GM21619 (cell line): Measurements from ENCODE around the gene MPP2.
"Not testable (repeated sequence)": the region's sequence is repeated elsewhere in the genome, so short reads cannot be mapped to it uniquely, and the experiment has no call there.

Experiments used
- ATAC-seq: cut with Tn5 transposase; IDR thresholded peaks from one replicate; pipeline ENCODE4 v1.9.1; 2021; ENCODE audit not compliant: unreplicated experiment

The MPP2 gene

DNA sequence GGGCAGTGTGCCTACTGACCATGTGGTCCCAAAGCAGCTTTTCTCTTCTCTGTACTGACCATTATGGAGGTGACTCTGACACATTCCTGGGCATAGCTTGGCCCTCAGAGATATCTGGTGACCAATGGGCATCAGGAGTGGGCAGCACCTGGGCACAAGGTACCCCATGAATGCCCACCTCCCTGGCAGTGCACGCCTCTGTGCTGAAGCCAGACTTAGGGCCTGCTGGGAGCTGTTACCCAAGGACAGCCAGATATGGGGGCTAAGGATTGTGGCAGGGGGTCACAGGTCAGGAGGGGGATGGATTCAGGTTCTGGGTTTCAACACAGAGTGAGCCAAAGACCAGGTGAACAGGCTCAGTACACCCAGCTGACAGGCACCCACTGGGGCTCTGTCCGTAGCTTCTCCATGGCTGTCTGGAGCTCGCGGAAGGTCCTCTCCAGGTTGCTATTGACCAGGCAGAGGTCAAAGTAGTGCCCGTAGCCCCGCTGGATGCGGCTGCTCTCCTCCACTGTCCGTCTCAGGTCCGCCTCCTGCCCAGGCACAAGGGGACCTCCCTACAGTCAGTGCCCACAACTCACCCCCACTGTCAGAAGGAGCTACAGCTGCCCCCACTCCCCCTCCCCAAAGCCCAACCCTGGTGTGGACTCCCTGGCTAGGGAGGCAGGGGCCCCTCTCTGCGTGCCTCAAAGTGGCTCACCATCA lies 29.7 kb downstream of the MPP2 start:
- no peak for ATAC-seq

DNA sequence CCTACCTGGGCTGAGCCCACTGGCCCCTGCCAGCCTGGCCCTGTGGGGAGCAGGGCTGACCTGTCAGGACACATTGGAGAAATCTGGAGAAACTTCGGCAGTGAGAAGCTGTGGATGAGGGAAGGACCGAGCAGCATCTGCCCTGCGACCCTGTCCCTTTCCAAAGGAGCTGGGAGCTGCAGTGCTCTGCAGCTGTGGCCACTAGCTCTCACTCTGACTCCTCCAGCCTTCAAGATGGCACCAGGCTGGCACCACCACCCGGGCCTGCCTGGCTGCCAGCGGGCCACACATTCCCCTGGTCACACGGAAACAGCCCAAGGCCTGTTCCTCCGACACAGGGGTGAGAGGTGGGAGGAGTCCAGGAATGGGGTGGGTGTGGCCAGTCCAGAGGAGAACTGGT lies 30.3 kb downstream of the MPP2 start:
- ATAC-seq: no peak

DNA sequence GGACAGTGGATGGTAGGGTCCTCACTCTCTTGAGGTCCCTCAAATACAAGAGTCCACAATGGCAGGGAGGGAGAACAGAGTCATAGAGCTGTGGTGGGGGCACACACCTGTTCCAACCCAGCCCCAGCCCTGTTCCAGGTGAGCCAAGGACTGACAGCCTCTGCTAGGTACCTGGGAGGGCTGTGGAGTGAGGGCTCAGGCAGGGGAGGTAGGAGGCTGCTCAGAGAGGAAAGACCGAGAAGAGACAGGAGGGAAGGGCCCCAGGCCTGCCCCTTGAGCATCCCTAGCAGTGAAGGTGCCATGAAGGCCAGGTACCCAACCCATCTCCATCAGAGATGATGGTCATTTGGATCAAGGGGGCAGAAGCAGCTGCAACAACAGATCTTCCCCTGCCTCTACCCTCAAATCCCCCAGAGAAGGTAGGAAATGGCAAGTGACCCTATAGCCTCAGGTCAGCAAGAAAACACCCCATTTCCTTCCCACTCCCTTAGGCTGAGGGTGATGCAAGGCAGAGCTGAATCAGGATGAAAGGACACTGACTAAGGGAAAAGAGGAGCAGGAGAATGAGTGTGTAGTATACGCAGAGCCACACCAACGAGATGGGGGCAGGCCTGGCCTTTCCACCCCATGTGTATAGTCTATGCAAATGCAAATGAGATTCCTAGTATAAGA lies 31.7 kb downstream of the MPP2 start:
- no peak for ATAC-seq

GRCh38 chr17:43874293-43874692 lies 33.0 kb downstream of the MPP2 start:
- ATAC-seq: no peak

GRCh38 chr17:43873815-43874214 lies 33.5 kb downstream of the MPP2 start:
- ATAC-seq: no peak

- ATAC-seq: no peak
Measured at GRCh38 chr17:43873091-43873490, 34.2 kb downstream of the MPP2 start.

- ATAC-seq: no peak
Measured at GRCh38 chr17:43871946-43872690, 35.2 kb downstream of the MPP2 start.

DNA sequence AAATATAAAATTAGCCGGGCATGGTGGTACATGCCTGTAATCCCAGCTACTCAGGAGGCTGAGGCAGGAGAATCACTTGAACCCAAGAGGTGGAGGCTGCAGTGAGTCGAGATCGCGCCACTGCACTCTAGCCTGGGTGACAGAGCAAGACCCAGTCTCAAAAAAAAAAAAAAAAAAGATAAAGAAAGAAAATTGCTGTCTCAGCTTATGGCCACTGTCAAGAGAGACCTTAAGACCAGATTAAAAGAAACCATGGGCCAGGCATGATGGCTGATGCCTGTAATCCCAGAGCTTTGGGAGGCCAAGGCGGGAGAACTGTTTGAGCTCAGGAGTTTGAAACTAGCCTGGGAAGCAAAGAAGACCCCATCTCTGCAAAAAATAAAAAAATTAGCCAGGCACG lies 38.3 kb downstream of the MPP2 start:
- ATAC-seq: not testable (repeated sequence)

DNA sequence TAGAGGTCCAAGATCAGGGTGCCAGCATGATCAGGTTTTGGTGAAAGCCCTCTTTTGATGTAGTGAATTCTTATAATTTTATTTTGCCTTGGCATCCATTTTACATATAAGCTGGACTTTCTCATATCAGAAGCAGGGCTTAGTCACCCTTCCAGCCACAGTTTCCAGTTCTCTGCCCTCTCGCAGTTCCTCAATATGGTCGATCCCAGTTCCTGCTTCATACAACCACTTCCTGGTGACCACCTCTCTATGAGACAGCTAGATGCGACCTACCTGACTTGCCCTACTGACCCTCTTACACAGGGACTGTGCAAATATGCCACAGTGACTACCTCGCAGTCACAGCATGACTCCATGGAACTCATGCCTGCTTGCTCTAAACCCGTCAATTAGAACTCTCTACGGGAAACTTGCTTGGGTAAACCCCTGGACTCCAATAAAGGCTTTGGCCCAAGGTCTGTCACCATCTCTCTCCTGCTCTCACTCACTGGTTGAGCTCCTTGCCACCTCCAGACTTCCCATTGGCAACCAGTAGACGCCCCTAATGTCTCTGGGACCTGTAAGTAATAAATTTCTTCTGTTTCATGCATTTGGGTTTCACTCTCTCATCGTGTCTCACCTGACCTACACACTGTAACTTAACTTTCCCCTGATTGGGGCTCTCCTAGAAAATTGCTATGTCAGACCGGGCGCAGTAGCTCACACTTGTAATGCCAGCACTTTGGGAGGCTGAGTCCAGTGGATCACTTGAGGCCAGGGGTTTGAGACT lies 38.9 kb downstream of the MPP2 start:
- ATAC-seq: no peak

DNA sequence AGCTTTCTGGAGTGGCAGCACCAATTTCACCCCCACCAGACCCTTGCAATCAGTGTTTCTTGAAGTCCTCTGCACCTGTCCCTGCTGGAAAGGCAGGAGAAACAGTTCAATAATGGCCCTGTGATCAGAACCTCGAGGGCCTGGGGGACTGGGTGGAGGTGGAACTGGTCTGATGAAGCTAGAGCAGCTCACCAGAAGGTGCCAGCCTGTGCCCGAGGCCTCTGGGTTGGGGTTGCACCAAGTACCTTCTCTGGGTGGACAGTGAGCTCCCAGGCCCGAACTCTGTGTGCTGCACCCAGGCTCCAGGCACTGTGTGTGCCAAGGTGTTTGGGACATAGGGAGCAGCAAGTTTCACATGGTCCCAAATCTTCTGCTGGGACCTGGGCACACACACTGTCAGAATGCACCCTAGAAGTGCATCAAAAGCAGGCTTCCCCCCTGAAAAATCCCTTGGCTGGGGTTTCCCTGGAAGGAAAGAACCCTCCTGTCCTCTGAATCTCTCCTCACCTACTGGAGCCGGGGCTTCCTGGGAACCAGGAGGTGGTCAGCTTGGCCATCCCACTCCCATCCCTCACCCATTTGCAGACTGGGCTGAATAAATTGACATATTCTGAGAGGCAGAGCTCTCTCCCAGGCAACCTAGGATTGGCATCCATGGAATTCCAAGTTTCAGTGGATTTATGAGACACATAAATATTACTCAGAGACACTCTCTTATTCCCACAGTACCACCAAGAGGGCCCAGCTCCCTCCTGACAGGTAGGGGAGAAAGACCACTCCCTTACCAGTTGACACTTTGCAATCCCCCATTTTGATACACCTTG lies 43.0 kb downstream of the MPP2 start:
- no peak for ATAC-seq

DNA sequence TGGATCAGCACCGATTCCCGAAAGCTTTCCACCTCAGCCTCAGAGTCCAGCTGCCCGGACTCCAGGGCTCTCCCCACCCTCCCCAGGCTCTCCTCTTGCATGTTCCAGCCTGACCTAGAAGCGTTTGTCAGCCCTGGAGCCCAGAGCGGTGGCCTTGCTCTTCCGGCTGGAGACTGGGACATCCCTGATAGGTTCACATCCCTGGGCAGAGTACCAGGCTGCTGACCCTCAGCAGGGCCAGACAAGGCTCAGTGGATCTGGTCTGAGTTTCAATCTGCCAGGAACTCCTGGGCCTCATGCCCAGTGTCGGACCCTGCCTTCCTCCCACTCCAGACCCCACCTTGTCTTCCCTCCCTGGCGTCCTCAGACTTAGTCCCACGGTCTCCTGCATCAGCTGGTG lies 45.4 kb downstream of the MPP2 start:
- ATAC-seq: no peak

DNA sequence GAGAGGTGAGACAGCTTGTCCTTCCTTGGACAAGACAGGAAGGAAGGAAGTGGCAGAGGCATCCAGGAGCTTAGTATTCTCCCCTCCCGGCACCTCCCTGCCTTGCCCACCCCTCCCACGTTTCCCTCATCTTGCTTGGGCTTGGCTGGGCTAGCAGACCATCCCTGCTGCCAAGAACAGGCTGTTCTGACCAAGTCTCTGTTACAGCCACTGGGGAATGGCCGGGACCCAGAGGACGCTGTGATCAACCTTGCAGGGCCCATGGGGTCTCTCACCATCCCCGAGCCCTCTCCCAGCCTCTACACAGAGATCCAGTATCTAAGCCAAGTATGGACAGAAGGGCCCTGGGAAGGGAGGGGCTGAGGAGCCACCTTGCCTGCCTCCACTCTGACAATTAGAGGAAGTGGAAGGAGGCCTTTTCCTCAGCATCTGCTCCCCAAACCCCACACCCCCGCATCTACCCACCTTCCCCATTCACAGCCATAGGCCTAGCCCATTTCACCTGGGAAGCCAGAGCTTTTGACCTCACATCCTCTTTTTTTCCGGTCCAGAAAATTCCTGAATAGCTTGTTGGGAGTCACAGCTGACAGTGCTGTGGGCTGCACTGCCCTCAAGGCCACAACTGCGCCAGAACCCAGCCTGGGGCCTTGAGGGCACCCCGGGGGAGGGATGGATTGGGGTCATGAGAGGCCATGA lies 46.3 kb downstream of the MPP2 start:
- no peak for ATAC-seq

DNA sequence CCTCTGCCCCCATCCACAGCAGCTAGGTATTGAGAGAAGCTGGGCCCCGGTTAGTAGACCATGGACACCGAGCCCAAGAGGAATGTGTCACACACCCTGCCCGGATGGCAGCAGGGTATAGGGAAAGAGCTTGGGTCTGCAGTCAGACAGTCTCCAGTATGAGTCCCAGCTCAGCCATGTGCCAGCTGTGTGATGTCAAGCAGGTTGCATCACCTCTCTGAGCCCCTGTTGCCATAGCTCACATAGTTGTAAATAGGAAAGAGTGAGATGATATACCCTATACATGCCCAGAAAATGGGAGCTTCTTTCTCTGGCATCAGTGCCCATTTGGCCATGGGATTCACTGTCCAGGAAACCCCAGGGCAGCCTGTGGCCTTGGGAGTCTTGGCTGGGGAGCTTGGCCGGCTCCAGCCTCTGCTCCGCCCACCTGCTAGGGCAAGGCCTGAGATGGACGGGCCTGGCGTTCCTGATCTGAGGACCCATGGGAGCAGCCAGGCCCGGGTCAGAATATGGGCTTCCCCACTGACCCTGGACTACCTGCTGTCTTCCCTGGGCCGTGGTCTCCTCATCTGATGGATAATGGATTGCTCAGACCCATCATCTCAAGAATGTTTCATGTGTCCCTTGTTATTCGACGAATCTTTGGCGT lies 47.1 kb downstream of the MPP2 start:
- no peak for ATAC-seq

DNA sequence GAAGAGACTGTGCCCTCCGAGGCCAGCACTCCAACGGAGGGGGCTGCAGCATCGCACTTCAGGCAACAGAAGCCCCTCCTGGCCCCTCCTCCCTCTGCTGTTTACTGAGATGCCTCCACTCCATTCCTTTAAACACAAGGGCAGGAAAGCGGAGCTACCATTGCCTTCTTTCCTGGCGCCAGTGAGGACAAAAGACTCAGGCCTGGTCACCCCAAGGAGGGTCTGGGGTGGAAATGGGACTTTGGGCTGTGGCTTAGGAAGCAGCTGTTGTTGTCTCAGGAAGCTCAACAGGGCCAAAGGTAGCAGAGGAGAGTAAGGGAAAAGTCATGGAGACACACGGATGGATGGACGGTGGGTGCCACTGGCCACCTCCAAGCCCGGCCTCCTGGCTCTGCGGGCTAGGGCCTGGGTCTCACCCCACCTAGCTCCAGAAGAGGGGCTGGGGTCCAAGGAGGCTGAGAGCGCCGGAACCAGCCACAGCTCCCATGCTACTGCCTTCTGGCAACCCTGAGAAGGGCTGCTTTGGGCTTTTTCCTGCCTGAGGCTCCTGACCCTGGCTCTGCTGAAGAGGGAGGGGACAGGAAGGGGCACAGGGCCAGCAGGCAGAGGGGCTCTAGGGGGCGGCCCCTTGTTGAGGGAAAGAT lies 49.3 kb downstream of the MPP2 start:
- no peak for ATAC-seq

DNA sequence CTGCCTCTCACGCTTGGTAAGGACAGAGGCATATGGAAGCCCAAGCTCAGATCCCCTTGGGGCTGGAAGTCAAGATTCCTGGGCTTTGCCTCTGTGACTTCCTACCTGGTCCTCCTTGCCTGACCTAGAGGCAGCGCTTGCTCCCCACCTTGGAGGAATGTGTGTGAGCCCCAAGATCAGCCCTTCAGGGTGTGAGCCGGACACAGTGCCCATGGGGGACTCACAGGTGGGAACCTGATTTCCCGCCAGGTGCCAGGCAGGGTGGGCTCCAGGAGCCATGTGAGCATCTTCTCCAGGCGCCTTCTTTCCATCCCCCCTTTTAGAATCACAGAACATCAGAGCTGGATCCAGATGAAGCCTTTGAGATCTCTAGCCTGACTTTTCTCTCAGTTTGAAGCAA lies 50.2 kb downstream of the MPP2 start:
- no peak for ATAC-seq

GRCh38 chr17:43856141-43856540 lies 51.2 kb downstream of the MPP2 start:
- no peak for ATAC-seq

GRCh38 chr17:43855061-43855460 lies 52.3 kb downstream of the MPP2 start:
- ATAC-seq: no peak

DNA sequence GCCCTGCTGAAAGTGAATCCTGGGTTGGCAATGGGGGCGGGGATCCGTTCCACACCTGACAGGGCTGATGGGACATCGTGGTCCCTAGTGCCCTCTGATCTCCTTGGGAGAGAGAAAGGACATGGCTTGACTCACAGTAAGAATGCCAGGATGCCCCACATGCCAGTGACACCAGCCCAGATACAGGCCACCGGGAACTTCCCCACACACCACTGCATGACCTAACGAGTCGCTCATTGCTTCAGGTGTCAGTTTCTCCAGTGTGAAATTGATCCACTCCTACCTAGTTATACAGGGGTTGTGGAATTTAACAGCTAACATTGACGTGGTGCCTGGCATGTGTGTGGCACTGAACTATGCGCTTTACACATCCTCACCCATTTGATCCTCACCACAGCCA lies 52.8 kb downstream of the MPP2 start:
- no peak for ATAC-seq

GRCh38 chr17:43853546-43853945 lies 53.8 kb downstream of the MPP2 start:
- ATAC-seq: no peak
